IMR-90 (cell line): Measurements from ENCODE around the gene C6orf141. TPM values are rescaled to one million over a fixed set of nuclear protein-coding genes. Genes with fewer than 3 reads are reported as not detected.

Experiments used
- ATAC-seq: fragments of 200-7000 bp; cut with Tn5 transposase; 2 replicates; pipeline ENCODE4 v1.9.1; 2020; ENCODE audit warnings: low read depth, mild to moderate bottlenecking, moderate library complexity
- BruUV-seq: library from RNA; stranded (reverse); fragments of 400-500 nt; replicated peaks from 2 replicates; lab custom pipeline; 2021; lab: Mats Ljungman, UMichigan
- CTCF ChIA-PET: fragments of 300-600 bp; formaldehyde crosslinking; extraction: SDS; loops from one replicate; lab custom pipeline; 2021; ENCODE audit warnings: antibody characterized with exemption; lab: Yijun Ruan, JAX
- POLR2A ChIA-PET: fragments of 300-600 bp; sonication (Branson Sonifier 250); formaldehyde crosslinking; loops from one replicate; lab custom pipeline; 2022; ENCODE audit warnings: antibody characterized with exemption; ENCODE audit not compliant: unreplicated experiment; lab: Charles Lee
- DNase-seq: peaks from one replicate; pipeline ENCODE4 v3.0.0; 2013
- H2AFZ ChIP-seq: replicated peaks from 2 replicates; pipeline ENCODE3; 2013; ENCODE audit warnings: low read length, mild to moderate bottlenecking; ENCODE audit not compliant: poor library complexity
- H2AK5ac ChIP-seq: 2 replicates; pipeline ENCODE4 v1.6.1; 2013; ENCODE audit warnings: low read depth, low read length, inconsistent platforms
- H2AK9ac ChIP-seq: replicated peaks from 2 replicates; pipeline ENCODE3; 2013; ENCODE audit warnings: mild to moderate bottlenecking, low read depth, low read length, moderate library complexity; ENCODE audit not compliant: poor library complexity
- H2BK120ac ChIP-seq: 2 replicates; pipeline ENCODE4 v1.6.1; 2013; ENCODE audit warnings: low read depth, low read length, inconsistent platforms
- H2BK15ac ChIP-seq: 3 replicates; pipeline ENCODE4 v1.6.1; 2013; ENCODE audit warnings: low read depth, low read length, inconsistent platforms
- H2BK20ac ChIP-seq: 2 replicates; pipeline ENCODE4 v1.6.1; 2013; ENCODE audit warnings: low read depth, mild to moderate bottlenecking, inconsistent platforms, low read length, moderate library complexity
- H2BK5ac ChIP-seq: 2 replicates; pipeline ENCODE4 v1.6.1; 2013; ENCODE audit warnings: mild to moderate bottlenecking, low read depth, low read length, inconsistent platforms; ENCODE audit not compliant: poor library complexity, severe bottlenecking
- H3K14ac ChIP-seq: replicated peaks from 2 replicates; pipeline ENCODE4 v1.6.1; 2013; ENCODE audit warnings: low read depth, low read length, inconsistent platforms
- H3K18ac ChIP-seq: 2 replicates; pipeline ENCODE4 v1.6.1; 2013; ENCODE audit warnings: low read depth, low read length, control low read depth
- H3K23ac ChIP-seq: 2 replicates; pipeline ENCODE4 v1.6.1; 2013; ENCODE audit warnings: low read depth, low read length, inconsistent platforms
- H3K27ac ChIP-seq: 2 replicates; pipeline ENCODE4 v1.5.1; 2013; ENCODE audit warnings: mild to moderate bottlenecking, control low read depth, low read length; ENCODE audit not compliant: insufficient read depth
- H3K27me3 ChIP-seq: 2 replicates; pipeline ENCODE4 v1.6.1; 2013; ENCODE audit warnings: low read length; ENCODE audit not compliant: control insufficient read depth, insufficient read depth
- H3K36me3 ChIP-seq: 2 replicates; pipeline ENCODE4 v1.6.1; 2013; ENCODE audit warnings: low read length, mixed read lengths; ENCODE audit not compliant: control insufficient read depth, insufficient read depth
- H3K4ac ChIP-seq: 2 replicates; pipeline ENCODE4 v1.6.1; 2013; ENCODE audit warnings: low read depth, low read length, inconsistent platforms
- H3K4me1 ChIP-seq: 2 replicates; pipeline ENCODE4 v1.6.1; 2013; ENCODE audit warnings: low read length, mixed read lengths; ENCODE audit not compliant: control insufficient read depth, insufficient read depth
- H3K4me2 ChIP-seq: 2 replicates; pipeline ENCODE4 v1.6.1; 2013; ENCODE audit warnings: low read depth, mild to moderate bottlenecking, control low read depth, low read length, moderate library complexity
- H3K4me3 ChIP-seq: 2 replicates; pipeline ENCODE4 v1.5.1; 2013; ENCODE audit warnings: low read depth, mild to moderate bottlenecking, control low read depth, low read length, moderate library complexity; ENCODE audit not compliant: insufficient read depth
- H3K56ac ChIP-seq: 2 replicates; pipeline ENCODE4 v1.6.1; 2013; ENCODE audit warnings: low read length, inconsistent platforms; ENCODE audit not compliant: insufficient read depth; ENCODE audit errors: extremely low read depth
- H3K79me1 ChIP-seq, 2 experiments: 2 replicates each; pipeline ENCODE4 v1.6.1; 2013; ENCODE audit warnings: low read length in 2 of 2, inconsistent platforms in 1 of 2, low read depth in 1 of 2
- H3K9ac ChIP-seq: 2 replicates; pipeline ENCODE4 v1.6.1; 2013; ENCODE audit warnings: low read depth, low read length, control low read depth
- H3K9me1 ChIP-seq: 2 replicates; pipeline ENCODE4 v1.6.1; 2013; ENCODE audit warnings: low read length, inconsistent platforms; ENCODE audit not compliant: insufficient read depth
- H3K9me3 ChIP-seq: 2 replicates; pipeline ENCODE4 v1.6.1; 2013; ENCODE audit warnings: low read length; ENCODE audit not compliant: control insufficient read depth, insufficient read depth
- H4K20me1 ChIP-seq: 2 replicates; pipeline ENCODE4 v1.6.1; 2013; ENCODE audit warnings: low read length, inconsistent platforms; ENCODE audit not compliant: insufficient read depth
- H4K5ac ChIP-seq: 2 replicates; pipeline ENCODE4 v1.6.1; 2013; ENCODE audit warnings: mild to moderate bottlenecking, low read depth, low read length, control low read depth
- H4K8ac ChIP-seq, 2 experiments: 2 replicates each; pipeline ENCODE4 v1.6.1; 2013; ENCODE audit warnings: low read depth in 2 of 2, low read length in 2 of 2, control low read depth in 1 of 2, inconsistent platforms in 1 of 2
- H4K91ac ChIP-seq: 2 replicates; pipeline ENCODE4 v1.6.1; 2013; ENCODE audit warnings: low read depth, low read length, inconsistent platforms; ENCODE audit not compliant: insufficient read depth
- BHLHE40 ChIP-seq: fragments of 150-350 bp; IDR thresholded peaks from 2 replicates; pipeline ENCODE4 v1.6.1; 2016; ENCODE audit warnings: mild to moderate bottlenecking, low read depth, low read length
- CEBPB ChIP-seq: IDR thresholded peaks from 2 replicates; pipeline ENCODE4 v1.6.1; 2012; ENCODE audit warnings: low read depth, low read length, improper control_type of control experiment
- CHD1 ChIP-seq: IDR thresholded peaks from 2 replicates; pipeline ENCODE4 v1.6.1; 2012; ENCODE audit warnings: low read depth, low read length, improper control_type of control experiment
- CTCF ChIP-seq: conservative IDR thresholded peaks from 2 replicates; pipeline ENCODE4 v1.5.1; 2012; ENCODE audit warnings: mild to moderate bottlenecking, low read depth, low read length, improper control_type of control experiment
- ELK1 ChIP-seq: fragments of 150-350 bp; IDR thresholded peaks from 2 replicates; pipeline ENCODE4 v1.6.1; 2016; ENCODE audit warnings: low read depth, mild to moderate bottlenecking, low read length, moderate library complexity, borderline replicate concordance
- FOS ChIP-seq: fragments of 150-350 bp; IDR thresholded peaks from 2 replicates; pipeline ENCODE4 v1.6.1; 2016; ENCODE audit warnings: low read depth, low read length
- MAFK ChIP-seq: IDR thresholded peaks from 2 replicates; pipeline ENCODE4 v1.6.1; 2012; ENCODE audit warnings: low read depth, low read length, improper control_type of control experiment
- MAZ ChIP-seq: IDR thresholded peaks from 2 replicates; pipeline ENCODE4 v1.6.1; 2012; ENCODE audit warnings: low read depth, mild to moderate bottlenecking, low read length, improper control_type of control experiment, moderate library complexity, borderline replicate concordance
- MXI1 ChIP-seq: IDR thresholded peaks from 2 replicates; pipeline ENCODE4 v1.6.1; 2012; ENCODE audit warnings: low read depth, mild to moderate bottlenecking, low read length, moderate library complexity, borderline replicate concordance
- NFE2L2 ChIP-seq: fragments of 150-350 bp; IDR thresholded peaks from 2 replicates; pipeline ENCODE4 v1.6.1; 2016; ENCODE audit warnings: low read depth, mild to moderate bottlenecking, low read length
- POLR2A ChIP-seq: IDR thresholded peaks from 2 replicates; pipeline ENCODE4 v1.6.1; 2012; ENCODE audit warnings: mild to moderate bottlenecking, low read depth, low read length
- RAD21 ChIP-seq: IDR thresholded peaks from 2 replicates; pipeline ENCODE4 v1.6.1; 2012; ENCODE audit warnings: low read length, improper control_type of control experiment
- RCOR1 ChIP-seq: IDR thresholded peaks from 2 replicates; pipeline ENCODE4 v1.6.1; 2012; ENCODE audit warnings: mild to moderate bottlenecking, low read length, improper control_type of control experiment; ENCODE audit not compliant: insufficient replicate concordance
- RFX5 ChIP-seq: IDR thresholded peaks from 2 replicates; pipeline ENCODE4 v1.8.0; 2012; ENCODE audit warnings: low read depth, mild to moderate bottlenecking, low read length, moderate library complexity
- SMC3 ChIP-seq: fragments of 150-350 bp; IDR thresholded peaks from 2 replicates; pipeline ENCODE4 v1.6.1; 2016; ENCODE audit warnings: low read depth, mild to moderate bottlenecking, antibody characterized with exemption, low read length, moderate library complexity
- USF2 ChIP-seq: fragments of 150-350 bp; IDR thresholded peaks from 2 replicates; pipeline ENCODE4 v1.6.1; 2017; ENCODE audit warnings: mild to moderate bottlenecking, antibody characterized with exemption, low read length, low read depth
- WGBS, 2 experiments: methylation state at CpG; one replicate each; pipeline versions ENCODE4 v1.1.5 to v1.1.7; 2013; ENCODE audit warnings: missing lambda C conversion rate in 2 of 2; ENCODE audit not compliant: insufficient read length in 1 of 2; ENCODE audit errors: extremely low coverage in 2 of 2; 5-methylcytosine and 5-hydroxymethylcytosine counted together
- dilution Hi-C: fragments of 300-500 bp; cut with HindIII; formaldehyde crosslinking; loops from one replicate; pipeline ENCODE4 v1.14.3; 2018; ENCODE audit warnings: low sequenced_read_pairs; ENCODE audit not compliant: unreplicated experiment
- in situ Hi-C: fragments of 300-500 bp; cut with MboI; formaldehyde crosslinking; loops from 3 replicates; pipeline ENCODE4 v1.14.3; 2019; ENCODE audit warnings: low sequenced_read_pairs, inconsistent platforms, mixed read lengths
- intact Hi-C: fragments of 100-400 bp; cut with micrococcal nuclease; formaldehyde crosslinking; loops from 2 replicates; pipeline ENCODE4 v1.10.0; 2022
- polyA plus RNA-seq, 3 experiments: library from polyadenylated mRNA; depleted of rRNA; stranded (reverse); fragments of >200 nt; gene quantifications; 2 replicates each; pipeline ENCODE4 v1.2.3, GENCODE V29; 2012; ENCODE audit warnings: low replicate concordance in 1 of 3
- total RNA-seq: library from RNA; depleted of rRNA; stranded (reverse); fragments of >200 nt; gene quantifications from 2 replicates; pipeline ENCODE4 v1.2.3, GENCODE V29; 2012

C6orf141 gene
- total and polyA plus RNA-seq, 2 of the 4 experiments (the other 2 are of a cell fraction) = not detected

- no peak overlapping the region for H3K23ac ChIP-seq
- WGBS, 2 experiments = no CpG with 5 or more reads among the region's 5 CpGs
- H4K5ac ChIP-seq = no peak overlapping the region
- ATAC-seq (no peak), DNase-seq (no peak)
- H2BK20ac ChIP-seq = no peak overlapping the region
- no TSS peak for BruUV-seq
- intact Hi-C loops = no loop called here
- H2BK15ac ChIP-seq = no peak overlapping the region
- H3K36me3 ChIP-seq = no peaks in the 10 kb centered on the region
- no peaks in the 10 kb centered on the region for H3K9me1 ChIP-seq
- no peak overlapping the region for H3K27ac ChIP-seq
- H3K79me1 ChIP-seq = no peaks in the 10 kb centered on the region
- no peak overlapping the region for H3K14ac ChIP-seq
- in situ Hi-C loops = no loop called here
- no peak overlapping the region for H2AFZ ChIP-seq
- no peak overlapping the region for H4K91ac ChIP-seq
- no peak overlapping the region for H3K56ac ChIP-seq
- no peaks in the 10 kb centered on the region for H4K20me1 ChIP-seq
- no peak for TF ChIP-seq NFE2L2
- no peak for TF ChIP-seq RAD21
- no peak for TF ChIP-seq RCOR1
- no peak for TF ChIP-seq USF2
- TF ChIP-seq CHD1 = no peak
- no peak for TF ChIP-seq POLR2A
- TF ChIP-seq MAFK = no peak
- no peak for TF ChIP-seq CTCF
- TF ChIP-seq ELK1 = no peak
- no peak for TF ChIP-seq RFX5
- TF ChIP-seq MXI1 = no peak
- no peak for TF ChIP-seq SMC3
- no peak for TF ChIP-seq MAZ
- no peak for TF ChIP-seq BHLHE40
- TF ChIP-seq FOS = no peak
- no peak for TF ChIP-seq CEBPB
- H3K4me1 ChIP-seq = no peaks in the 10 kb centered on the region
- no peak overlapping the region for H3K4ac ChIP-seq
- no peak overlapping the region for H4K8ac ChIP-seq
- dilution Hi-C loops = no loop called here
- H2AK9ac ChIP-seq = no peak overlapping the region
- H2BK120ac ChIP-seq = no peak overlapping the region
- no peak overlapping the region for H2BK5ac ChIP-seq
- no peak overlapping the region for H3K4me2 ChIP-seq
- H3K9me3 ChIP-seq = no peaks in the 10 kb centered on the region
- ChIA-PET POLR2A (no interaction called here), CTCF (no interaction called here)
- H3K27me3 ChIP-seq = no peaks in the 10 kb centered on the region
- H3K9ac ChIP-seq = no peak overlapping the region
- H3K18ac ChIP-seq = no peak overlapping the region
- no peak overlapping the region for H2AK5ac ChIP-seq
- no peak overlapping the region for H3K4me3 ChIP-seq
Observed at GRCh38 chr6:49504666-49505065, 45.8 kb upstream of the C6orf141 start.
